Activated CD8-positive, alpha-beta T cell treated with anti-CD3 and anti-CD28 coated beads for 36 hours (primary cell): Measurements from ENCODE around the gene SDK2. TPM values are rescaled to one million over a fixed set of nuclear protein-coding genes. Genes with fewer than 3 reads are reported as not detected.

ENCODE experiments used
- ATAC-seq: fragments of 200-7000 bp; cut with Tn5 transposase; one replicate; pipeline ENCODE4 v1.10.0; 2021; ENCODE audit warnings: mild to moderate bottlenecking, moderate library complexity
- CTCF ChIA-PET: fragments of 350-600 bp; sonication (Branson Sonifier 250); formaldehyde crosslinking; loops from one replicate; lab custom pipeline; 2021; ENCODE audit warnings: antibody characterized with exemption; lab: Charles Lee
- POLR2A ChIA-PET: fragments of 350-600 bp; sonication (Branson Sonifier 250); formaldehyde crosslinking; loops from one replicate; lab custom pipeline; 2021; ENCODE audit warnings: antibody characterized with exemption; lab: Charles Lee
- DNase-seq: peaks from one replicate; pipeline ENCODE4 v3.0.0-alpha.2; 2020
- H3K27ac Mint-ChIP-seq: one replicate; pipeline ENCODE4 v1.8.0; 2021; ENCODE audit warnings: mild to moderate bottlenecking, mixed read lengths
- H3K27me3 Mint-ChIP-seq: one replicate; pipeline ENCODE4 v1.8.0; 2021; ENCODE audit warnings: mixed read lengths
- H3K36me3 Mint-ChIP-seq: one replicate; pipeline ENCODE4 v1.8.0; 2021; ENCODE audit warnings: low read depth, mixed read lengths
- H3K4me1 Mint-ChIP-seq: one replicate; pipeline ENCODE4 v1.8.0; 2021; ENCODE audit warnings: low read depth, mixed read lengths
- H3K4me3 Mint-ChIP-seq: one replicate; pipeline ENCODE4 v1.8.0; 2021; ENCODE audit warnings: mild to moderate bottlenecking, moderate library complexity, mixed read lengths
- H3K9me3 Mint-ChIP-seq: one replicate; pipeline ENCODE4 v1.8.0; 2021; ENCODE audit warnings: mixed read lengths
- CTCF ChIP-seq: fragments of 200-600 bp; IDR thresholded peaks from one replicate; pipeline ENCODE4 v1.8.0; 2022; ENCODE audit warnings: antibody characterized with exemption, mild to moderate bottlenecking
- intact Hi-C: fragments of 100-400 bp; cut with micrococcal nuclease; formaldehyde crosslinking; loops from one replicate; pipeline ENCODE4 v1.10.0; 2022
- total RNA-seq, 2 experiments: library from RNA; stranded (reverse); gene quantifications; one replicate each; pipeline ENCODE4 v1.2.3, GENCODE V29; 2021

Gene SDK2
- total RNA-seq, 2 experiments from 2014 or later, result 3.2 to 3.3 TPM

GRCh38 chr17:73320601-73321264 lies 323.5 kb downstream of the SDK2 start:
- Mint-ChIP-seq H3K4me3 (no peak overlapping the region), H3K36me3 (no peaks in the 10 kb centered on the region), H3K27me3 (peaks cover 3% of the 10 kb centered on the region), H3K4me1 (no peaks in the 10 kb centered on the region), H3K27ac (no peak overlapping the region), H3K9me3 (no peaks in the 10 kb centered on the region)
- ATAC-seq, result no peak
- TF ChIP-seq CTCF, result no peak
- intact Hi-C loops, result no loop called here
- POLR2A ChIA-PET, result no interaction called here
- no peak for DNase-seq
- CTCF ChIA-PET, result interaction anchor here (0.8 to 1.1 kb wide), 3 partner anchors 10 to 101 kb away, joined by 4 to 5 read pairs (median 4); no protein-coding TSS in a partner anchor

GRCh38 chr17:73319766-73320165 lies 324.5 kb downstream of the SDK2 start:
- no peak overlapping the region for H3K27ac Mint-ChIP-seq
- intact Hi-C loops, result no loop called here
- ChIA-PET POLR2A (no interaction called here), CTCF (interaction anchor here (0.8 to 1.1 kb wide), 3 partner anchors 9 to 100 kb away, joined by 4 to 5 read pairs (median 4); no protein-coding TSS in a partner anchor)
- ATAC-seq (no peak), DNase-seq (no peak)
- no peaks in the 10 kb centered on the region for H3K4me1 Mint-ChIP-seq
- no peak for TF ChIP-seq CTCF
- H3K27me3 Mint-ChIP-seq, result peaks cover 2% of the 10 kb centered on the region
- no peak overlapping the region for H3K4me3 Mint-ChIP-seq
- no peaks in the 10 kb centered on the region for H3K36me3 Mint-ChIP-seq
- H3K9me3 Mint-ChIP-seq, result no peaks in the 10 kb centered on the region

GRCh38 chr17:73318836-73319235 lies 325.4 kb downstream of the SDK2 start:
- H3K27me3 Mint-ChIP-seq, result no peaks in the 10 kb centered on the region
- no peak overlapping the region for H3K27ac Mint-ChIP-seq
- H3K9me3 Mint-ChIP-seq, result no peaks in the 10 kb centered on the region
- ATAC-seq (no peak), DNase-seq (no peak)
- no peak overlapping the region for H3K4me3 Mint-ChIP-seq
- no peaks in the 10 kb centered on the region for H3K36me3 Mint-ChIP-seq
- POLR2A ChIA-PET, result no interaction called here
- no peaks in the 10 kb centered on the region for H3K4me1 Mint-ChIP-seq
- intact Hi-C loops, result no loop called here
- CTCF ChIA-PET, result no interaction called here
- no peak for TF ChIP-seq CTCF

- ATAC-seq, result no peak
- intact Hi-C loops, result no loop called here
- POLR2A ChIA-PET, result no interaction called here
- Mint-ChIP-seq H3K9me3 (no peaks in the 10 kb centered on the region), H3K36me3 (no peaks in the 10 kb centered on the region), H3K4me3 (no peak overlapping the region), H3K27me3 (no peaks in the 10 kb centered on the region), H3K27ac (no peak overlapping the region), H3K4me1 (no peaks in the 10 kb centered on the region)
- no peak for DNase-seq
- CTCF ChIA-PET, result no interaction called here
- TF ChIP-seq CTCF, result no peak
Observed at GRCh38 chr17:73318427-73318813, 325.8 kb downstream of the SDK2 start.

GRCh38 chr17:73317513-73318426 lies 326.5 kb downstream of the SDK2 start:
- no peak overlapping the region for H3K4me3 Mint-ChIP-seq
- no peak for ATAC-seq
- H3K27me3 Mint-ChIP-seq, result no peaks in the 10 kb centered on the region
- H3K9me3 Mint-ChIP-seq, result no peaks in the 10 kb centered on the region
- DNase-seq, result no peak
- intact Hi-C loops, result no loop called here
- no peak for TF ChIP-seq CTCF
- H3K27ac Mint-ChIP-seq, result no peak overlapping the region
- H3K4me1 Mint-ChIP-seq, result no peaks in the 10 kb centered on the region
- H3K36me3 Mint-ChIP-seq, result no peaks in the 10 kb centered on the region
- POLR2A ChIA-PET, result no interaction called here
- CTCF ChIA-PET, result no interaction called here
